ENCODE measurements around the gene BCAR1.
"Not testable (repeated sequence)": the region's sequence is repeated elsewhere in the genome, so short reads cannot be mapped to it uniquely, and the experiment has no call there.

The BCAR1 gene

GRCh38 chr16:75244225-75244809 lies 7.1 kb downstream of the BCAR1 start:
- H2AK5ac ChIP-seq (ENCODE audit: low read length), result peak overlapping the region; percentile 44
- peak overlapping the region; percentile 94 for H2BK5ac ChIP-seq (ENCODE audit: low read depth, low read length, poor library complexity)
- H2AFZ ChIP-seq (ENCODE audit: insufficient read depth, low read length, poor library complexity), result peak overlapping the region; percentile 35
- no peak for DNase-seq
- H2BK120ac ChIP-seq (ENCODE audit: insufficient read depth, low read length, poor library complexity), result peak overlapping the region; percentile 77
- WGBS (ENCODE audit: extremely low coverage, insufficient coverage, insufficient read length), result no CpG with 5 or more reads among the region's 7 CpGs
- H4K91ac ChIP-seq (ENCODE audit: low read depth, low read length), result peak overlapping the region; percentile 99
- H3K4me1 ChIP-seq (ENCODE audit: control insufficient read depth in 1 of 2, insufficient read depth in 2 of 2, low read length in 2 of 2), result peaks cover 57 to 68% of the 10 kb centered on the region in 2 experiments
- H3K79me1 ChIP-seq (ENCODE audit: low read length), result peaks cover 44% of the 10 kb centered on the region
- no peak overlapping the region for H3K23ac ChIP-seq (ENCODE audit: low read length)
- peak overlapping the region; percentile 40 for H3K4me2 ChIP-seq (ENCODE audit: low read length)
- peak overlapping the region; percentile 69 for H3K9ac ChIP-seq (ENCODE audit: low read length)
- peaks cover 75% of the 10 kb centered on the region for H3K79me2 ChIP-seq (ENCODE audit: control insufficient read depth, insufficient read depth, low read length, poor library complexity)
- H3K14ac ChIP-seq (ENCODE audit: low read length), result peak overlapping the region; percentile 59
- H4K8ac ChIP-seq (ENCODE audit: low read depth, low read length), result peak overlapping the region; percentile 47
- peak overlapping the region; percentile 32 for H3K18ac ChIP-seq (ENCODE audit: low read length)
- H3K4me3 ChIP-seq (ENCODE audit: low read depth, low read length), result no peak overlapping the region
- H4K12ac ChIP-seq (ENCODE audit: low read depth, low read length), result peak overlapping the region; percentile 33
- peaks cover 67% of the 10 kb centered on the region in 2 experiments for H3K36me3 ChIP-seq (ENCODE audit: control insufficient read depth in 1 of 2, insufficient read depth in 2 of 2, low read length in 2 of 2)
- H3K9me3 ChIP-seq (ENCODE audit: insufficient read depth, low read depth, low read length), result peaks cover 2% of the 10 kb centered on the region
- H3K27me3 ChIP-seq (ENCODE audit: insufficient read depth, low read length), result no peaks in the 10 kb centered on the region
- peak overlapping the region; percentile 93 for H3K27ac ChIP-seq (ENCODE audit: low read depth, low read length)
- H3K4ac ChIP-seq (ENCODE audit: low read depth, low read length), result peak overlapping the region; percentile 71
- peak overlapping the region; percentile 13 for H2BK12ac ChIP-seq (ENCODE audit: low read length)

- Histone ChIP-seq H3K27ac (ENCODE audit: low read depth, low read length) (peak overlapping the region; percentile 93), H2AFZ (ENCODE audit: insufficient read depth, low read length, poor library complexity) (peak overlapping the region; percentile 4), H2AK5ac (ENCODE audit: low read length) (peak overlapping the region; percentile 24), H2BK5ac (ENCODE audit: low read depth, low read length, poor library complexity) (peak overlapping the region; percentile 94), H4K8ac (ENCODE audit: low read depth, low read length) (peak overlapping the region; percentile 47), H3K4me2 (ENCODE audit: low read length) (no peak overlapping the region), H4K91ac (ENCODE audit: low read depth, low read length) (peak overlapping the region; percentile 99), H3K9me3 (ENCODE audit: insufficient read depth, low read depth, low read length) (peaks cover 2% of the 10 kb centered on the region), H2BK12ac (ENCODE audit: low read length) (peak overlapping the region; percentile 13), H3K14ac (ENCODE audit: low read length) (peak overlapping the region; percentile 59), H3K4me3 (ENCODE audit: low read depth, low read length) (no peak overlapping the region), H3K79me2 (ENCODE audit: control insufficient read depth, insufficient read depth, low read length, poor library complexity) (peaks cover 73% of the 10 kb centered on the region), H4K12ac (ENCODE audit: low read depth, low read length) (no peak overlapping the region), H3K4ac (ENCODE audit: low read depth, low read length) (peak overlapping the region; percentile 71), H3K18ac (ENCODE audit: low read length) (peak overlapping the region; percentile 32), H3K36me3 (ENCODE audit: control insufficient read depth in 1 of 2, insufficient read depth in 2 of 2, low read length in 2 of 2) (peaks cover 68 to 71% of the 10 kb centered on the region in 2 experiments), H3K4me1 (ENCODE audit: control insufficient read depth in 1 of 2, insufficient read depth in 2 of 2, low read length in 2 of 2) (peaks cover 57 to 68% of the 10 kb centered on the region in 2 experiments), H3K27me3 (ENCODE audit: insufficient read depth, low read length) (no peaks in the 10 kb centered on the region), H3K23ac (ENCODE audit: low read length) (no peak overlapping the region), H3K9ac (ENCODE audit: low read length) (peak overlapping the region; percentile 6), H3K79me1 (ENCODE audit: low read length) (peaks cover 44% of the 10 kb centered on the region), H2BK120ac (ENCODE audit: insufficient read depth, low read length, poor library complexity) (peak overlapping the region; percentile 77)
- WGBS (ENCODE audit: extremely low coverage, insufficient coverage, insufficient read length), result no CpG with 5 or more reads among the region's 20 CpGs
- no peak for DNase-seq
Observed at GRCh38 chr16:75243667-75244224, 7.7 kb downstream of the BCAR1 start.

DNA sequence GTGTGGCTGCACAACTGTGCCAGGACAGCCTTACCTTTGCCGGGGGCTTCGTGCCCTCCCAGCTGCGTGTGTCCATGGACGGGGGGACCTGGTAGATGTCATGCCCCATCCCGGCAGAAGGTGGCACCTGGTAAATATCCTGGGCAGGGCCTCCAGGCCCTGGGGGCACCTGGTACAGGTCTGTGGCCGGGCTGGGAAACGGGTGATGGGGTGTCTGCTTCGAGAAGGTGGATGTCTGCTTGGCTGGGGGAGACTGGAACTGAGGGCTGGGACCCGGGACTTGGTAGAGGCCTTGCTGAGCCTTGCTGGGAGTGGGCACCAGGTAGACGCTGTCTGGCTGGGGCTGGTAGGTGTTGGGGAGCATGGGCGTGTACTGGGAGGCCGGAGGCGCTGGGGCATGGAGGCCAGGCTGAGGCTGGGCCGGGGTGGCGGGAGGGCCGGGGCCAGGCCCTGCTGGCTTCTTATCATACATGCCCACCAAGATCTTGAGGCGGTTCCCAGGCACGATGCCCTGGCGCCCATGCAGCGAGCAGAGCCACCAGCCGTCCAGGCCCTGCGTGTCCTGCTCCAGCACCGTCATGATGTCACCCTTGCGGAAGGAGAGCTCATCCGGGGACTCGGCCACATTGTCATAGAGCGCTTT lies 8.9 kb downstream of the BCAR1 start:
- not testable (repeated sequence) for H3K27ac ChIP-seq (ENCODE audit: low read depth, low read length); H3K23ac ChIP-seq (ENCODE audit: low read length); H3K9ac ChIP-seq (ENCODE audit: low read length); H3K9me3 ChIP-seq (ENCODE audit: insufficient read depth, low read depth, low read length); H3K4me3 ChIP-seq (ENCODE audit: low read depth, low read length); H4K8ac ChIP-seq (ENCODE audit: low read depth, low read length); H2AFZ ChIP-seq (ENCODE audit: insufficient read depth, low read length, poor library complexity); H2AK5ac ChIP-seq (ENCODE audit: low read length); H4K91ac ChIP-seq (ENCODE audit: low read depth, low read length); H4K12ac ChIP-seq (ENCODE audit: low read depth, low read length); H3K4me2 ChIP-seq (ENCODE audit: low read length); H2BK12ac ChIP-seq (ENCODE audit: low read length); H3K14ac ChIP-seq (ENCODE audit: low read length); H2BK120ac ChIP-seq (ENCODE audit: insufficient read depth, low read length, poor library complexity); H2BK5ac ChIP-seq (ENCODE audit: low read depth, low read length, poor library complexity); H3K18ac ChIP-seq (ENCODE audit: low read length); DNase-seq; H3K27me3 ChIP-seq (ENCODE audit: insufficient read depth, low read length)
- H3K4me1 ChIP-seq (ENCODE audit: control insufficient read depth in 1 of 2, insufficient read depth in 2 of 2, low read length in 2 of 2), result peaks cover 50 to 66% of the 10 kb centered on the region in 2 experiments
- peaks cover 72% of the 10 kb centered on the region for H3K79me2 ChIP-seq (ENCODE audit: control insufficient read depth, insufficient read depth, low read length, poor library complexity)
- WGBS (ENCODE audit: extremely low coverage, insufficient coverage, insufficient read length), result no CpG with 5 or more reads among the region's 27 CpGs
- peaks cover 72 to 73% of the 10 kb centered on the region in 2 experiments for H3K36me3 ChIP-seq (ENCODE audit: control insufficient read depth in 1 of 2, insufficient read depth in 2 of 2, low read length in 2 of 2)
- peaks cover 44% of the 10 kb centered on the region for H3K79me1 ChIP-seq (ENCODE audit: low read length)
- H3K4ac ChIP-seq (ENCODE audit: low read depth, low read length), result peak overlapping the region; percentile 71

DNA sequence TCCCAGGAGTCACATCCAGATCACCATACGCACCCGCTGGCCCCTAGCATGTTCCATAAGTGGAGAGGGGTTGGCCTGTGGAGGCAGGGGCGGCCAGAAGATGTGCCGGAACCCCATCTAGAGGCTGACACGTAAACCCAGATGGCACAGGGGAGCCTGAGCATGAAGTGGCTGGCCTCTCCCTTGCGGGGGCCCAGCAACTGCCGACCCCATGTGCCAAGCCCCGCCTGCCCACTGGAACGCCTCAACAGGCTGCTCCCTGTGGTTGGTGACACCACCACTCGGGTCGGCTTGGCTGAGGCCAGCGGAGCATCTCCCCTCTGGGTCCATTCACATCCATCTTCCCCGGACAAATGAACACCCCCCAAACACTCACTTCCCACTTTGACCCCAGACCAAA lies 9.5 kb downstream of the BCAR1 start:
- peaks cover 2% of the 10 kb centered on the region for H3K9me3 ChIP-seq (ENCODE audit: insufficient read depth, low read depth, low read length)
- H3K36me3 ChIP-seq (ENCODE audit: control insufficient read depth in 1 of 2, insufficient read depth in 2 of 2, low read length in 2 of 2), result peaks cover 72 to 73% of the 10 kb centered on the region in 2 experiments
- no peak overlapping the region for H3K27ac ChIP-seq (ENCODE audit: low read depth, low read length)
- no peak overlapping the region for H4K12ac ChIP-seq (ENCODE audit: low read depth, low read length)
- WGBS (ENCODE audit: extremely low coverage, insufficient coverage, insufficient read length), result no CpG with 5 or more reads among the region's 13 CpGs
- H3K4me1 ChIP-seq (ENCODE audit: control insufficient read depth in 1 of 2, insufficient read depth in 2 of 2, low read length in 2 of 2), result peaks cover 44 to 60% of the 10 kb centered on the region in 2 experiments
- H2BK120ac ChIP-seq (ENCODE audit: insufficient read depth, low read length, poor library complexity), result no peak overlapping the region
- H3K14ac ChIP-seq (ENCODE audit: low read length), result no peak overlapping the region
- H4K8ac ChIP-seq (ENCODE audit: low read depth, low read length), result no peak overlapping the region
- no peak overlapping the region for H2AFZ ChIP-seq (ENCODE audit: insufficient read depth, low read length, poor library complexity)
- H3K23ac ChIP-seq (ENCODE audit: low read length), result no peak overlapping the region
- no peaks in the 10 kb centered on the region for H3K27me3 ChIP-seq (ENCODE audit: insufficient read depth, low read length)
- peak overlapping the region; percentile 71 for H3K4ac ChIP-seq (ENCODE audit: low read depth, low read length)
- H2BK12ac ChIP-seq (ENCODE audit: low read length), result no peak overlapping the region
- H3K18ac ChIP-seq (ENCODE audit: low read length), result no peak overlapping the region
- no peak overlapping the region for H3K4me2 ChIP-seq (ENCODE audit: low read length)
- no peak overlapping the region for H2BK5ac ChIP-seq (ENCODE audit: low read depth, low read length, poor library complexity)
- no peak overlapping the region for H3K4me3 ChIP-seq (ENCODE audit: low read depth, low read length)
- no peak overlapping the region for H4K91ac ChIP-seq (ENCODE audit: low read depth, low read length)
- H3K79me2 ChIP-seq (ENCODE audit: control insufficient read depth, insufficient read depth, low read length, poor library complexity), result peaks cover 67% of the 10 kb centered on the region
- no peak overlapping the region for H2AK5ac ChIP-seq (ENCODE audit: low read length)
- no peak for DNase-seq
- H3K79me1 ChIP-seq (ENCODE audit: low read length), result peaks cover 41% of the 10 kb centered on the region
- H3K9ac ChIP-seq (ENCODE audit: low read length), result no peak overlapping the region
